Nasal cavity respiratory epithelium epithelial cell of viscerocranial mucosa (primary cell): Measurements from ENCODE around the gene ANTXRL. TPM values are rescaled to one million over a fixed set of nuclear protein-coding genes. Genes with fewer than 3 reads are reported as not detected.

Experiments
- total RNA-seq: library from RNA; depleted of rRNA; stranded (reverse); fragments of >200 nt; gene quantifications from 2 replicates; pipeline ENCODE4 v1.2.3, GENCODE V29; 2014

The ANTXRL gene
- total RNA-seq: not detected in 2 replicates

DNA sequence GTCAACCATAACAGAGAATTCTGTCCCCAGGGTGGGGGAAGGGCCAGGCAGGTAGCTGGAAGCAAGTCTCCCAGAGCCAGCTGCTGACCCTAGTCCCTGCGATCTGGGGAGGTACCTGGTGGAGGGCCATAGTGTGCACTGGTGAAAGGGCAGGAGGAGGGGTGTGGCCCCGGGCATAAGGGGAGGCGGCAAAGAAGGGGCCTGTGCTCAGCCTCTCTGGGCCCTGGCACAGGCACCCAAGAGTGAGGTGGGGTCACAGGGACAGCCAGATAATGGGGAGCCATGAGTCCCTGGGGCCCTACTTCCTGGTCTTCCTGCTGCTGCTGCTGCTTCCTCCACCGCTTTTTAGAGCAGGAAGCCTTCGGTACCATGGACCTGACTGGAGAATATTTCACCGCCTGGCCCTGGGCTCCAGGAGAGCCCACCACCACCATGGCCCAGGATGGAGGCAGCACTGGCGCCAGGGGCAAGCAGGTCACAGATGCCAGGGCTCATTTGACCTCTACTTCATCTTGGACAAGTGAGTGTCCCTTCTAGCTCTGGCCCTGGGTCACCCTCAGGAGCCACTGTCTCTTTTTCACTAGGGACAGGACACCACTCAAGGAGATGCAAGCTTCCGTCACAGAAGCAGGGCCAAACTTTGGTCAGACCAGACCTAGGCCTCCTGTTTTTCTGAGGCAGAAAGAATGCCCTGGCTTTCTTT is at the start of gene ANTXRL:
Gene ANTXRL, plus strand, starts transcription at position 7 of the 703 bp plus-strand sequence. Its CDS starts 266 bp downstream, at position 273.

DNA sequence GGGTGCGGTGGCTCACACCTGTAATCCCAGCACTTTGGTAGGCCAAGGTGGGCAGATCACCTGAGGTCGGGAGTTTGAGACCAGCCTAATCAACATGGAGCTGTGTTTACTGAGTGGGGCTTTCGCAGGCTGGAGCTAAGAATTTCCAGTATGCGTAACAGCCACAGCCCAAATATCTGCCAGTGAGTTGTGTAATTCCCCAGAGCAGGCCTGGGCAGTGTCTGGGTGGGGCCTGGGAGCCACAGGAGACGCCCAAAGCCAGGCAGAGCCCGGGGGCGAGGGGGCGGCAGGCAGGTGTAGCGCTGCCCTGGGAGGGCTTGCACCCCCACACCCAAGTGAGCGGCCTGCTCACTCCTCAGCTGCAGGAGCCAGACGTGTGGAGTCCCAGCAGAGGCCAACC is 88.6 kb downstream of the ANTXRL start, which contains the start of gene ANXA8L1:
Gene ANXA8L1, plus strand, starts transcription at position 371 of the 400 bp plus-strand sequence. CDS start 76 bp downstream, outside the sequence.

Other genes starting within 250 kb of the ANTXRL start
- 0.34 and 21.0 TPM in 2 replicates for gene MSMB, start 240.7 kb upstream of the ANTXRL start, total RNA-seq
- gene ANXA8L1, start 88.8 kb downstream of the ANTXRL start, total RNA-seq: 35.2 and 362 TPM in 2 replicates
- 0.07 TPM in 1 of 2 replicates, not detected in the other for gene NPY4R, start 179.0 kb downstream of the ANTXRL start, total RNA-seq